GM12878 (cell line): ENCODE data around the gene FBLN1. TPM values are rescaled to one million over a fixed set of nuclear protein-coding genes. Genes with fewer than 3 reads are reported as not detected.

ENCODE experiments used
- ATAC-seq: fragments of 200-7000 bp; cut with Tn5 transposase; 3 replicates; pipeline ENCODE4 v1.9.1; 2020; ENCODE audit warnings: mild to moderate bottlenecking, moderate library complexity
- BruUV-seq: library from RNA; stranded (reverse); fragments of 400-500 nt; replicated peaks from 2 replicates; lab custom pipeline; 2021; lab: Mats Ljungman, UMichigan
- CTCF ChIA-PET: fragments of 300-600 bp; sonication (Branson Sonifier 250); formaldehyde crosslinking; extraction: SDS; loops from one replicate; lab custom pipeline; 2021; ENCODE audit warnings: inconsistent platforms; lab: Yijun Ruan, JAX
- POLR2A ChIA-PET: fragments of 350-600 bp; formaldehyde crosslinking; extraction: SDS; loops from one replicate; lab custom pipeline; 2021; ENCODE audit warnings: inconsistent platforms; lab: Charles Lee
- RAD21 ChIA-PET: fragments of 300-600 bp; sonication (Branson Sonifier 250); formaldehyde crosslinking; loops from one replicate; lab custom pipeline; 2023; ENCODE audit warnings: antibody characterized with exemption; ENCODE audit not compliant: unreplicated experiment; lab: Charles Lee
- SMC1A ChIA-PET: fragments of 300-600 bp; sonication (Branson Sonifier 250); formaldehyde crosslinking; loops from one replicate; lab custom pipeline; 2023; ENCODE audit not compliant: unreplicated experiment, uncharacterized antibody; lab: Charles Lee
- DNase-seq: peaks from one replicate; pipeline ENCODE4 v3.0.0-alpha.2; 2011; ENCODE audit warnings: low read depth, low spot score
- FAIRE-seq: peaks from 3 replicates; lab custom pipeline; 2011; peaks lifted over from hg19 to GRCh38; lab: Jason Lieb, UNC
- H2AFZ ChIP-seq: 2 replicates; pipeline ENCODE4 v1.6.0; 2011; ENCODE audit warnings: low read depth, low read length, control low read depth; ENCODE audit not compliant: control insufficient read depth
- H3K27ac ChIP-seq: 2 replicates; pipeline ENCODE4 v1.5.1; 2011; ENCODE audit warnings: control low read depth; ENCODE audit not compliant: control insufficient read depth, insufficient read depth
- H3K27me3 ChIP-seq, 2 experiments: replicated peaks in 1 of 2; 2 replicates each; pipeline versions ENCODE4 v1.6.0 to v1.6.1; 2011; ENCODE audit warnings: low read length in 1 of 2; ENCODE audit not compliant: control insufficient read depth in 2 of 2, insufficient read depth in 2 of 2
- H3K36me3 ChIP-seq, 2 experiments: 2 replicates each; pipeline ENCODE4 v1.5.1; 2011; ENCODE audit warnings: low read length in 1 of 2; ENCODE audit not compliant: control insufficient read depth in 2 of 2, insufficient read depth in 2 of 2
- H3K4me1 ChIP-seq: 2 replicates; pipeline ENCODE4 v1.6.1; 2011; ENCODE audit warnings: mild to moderate bottlenecking, low read length, moderate library complexity, mixed read lengths; ENCODE audit not compliant: control insufficient read depth, insufficient read depth
- H3K4me2 ChIP-seq: 2 replicates; pipeline ENCODE4 v1.6.0; 2011; ENCODE audit warnings: control low read depth; ENCODE audit not compliant: control insufficient read depth, insufficient read depth
- H3K4me3 ChIP-seq: fragments of 200-600 bp; sonication (generic); 2 replicates; pipeline ENCODE4 v1.5.1; 2016
- H3K79me2 ChIP-seq: 2 replicates; pipeline ENCODE4 v1.6.0; 2011; ENCODE audit warnings: low read length; ENCODE audit not compliant: control insufficient read depth, insufficient read depth
- H3K9ac ChIP-seq: 2 replicates; pipeline ENCODE4 v1.8.0; 2011; ENCODE audit warnings: low read length, control low read depth, mixed read lengths; ENCODE audit not compliant: control insufficient read depth, insufficient read depth
- H3K9me3 ChIP-seq: replicated peaks from 3 replicates; pipeline ENCODE4 v1.5.1; 2011; ENCODE audit warnings: mild to moderate bottlenecking, low read length; ENCODE audit not compliant: control insufficient read depth, insufficient read depth
- H4K20me1 ChIP-seq: 2 replicates; pipeline ENCODE4 v1.6.0; 2011; ENCODE audit not compliant: control insufficient read depth, insufficient read depth
- BMI1 ChIP-seq: fragments of 450-650 bp; IDR thresholded peaks from 2 replicates; pipeline ENCODE4 v1.6.1; 2016; ENCODE audit warnings: mild to moderate bottlenecking, moderate library complexity, borderline replicate concordance
- CBX5 ChIP-seq: sonication (generic); IDR thresholded peaks from 2 replicates; pipeline ENCODE4 v1.6.1; 2016; ENCODE audit warnings: low read depth, moderate library complexity, mild to moderate bottlenecking, inconsistent platforms
- CHD4 ChIP-seq: fragments of 200-600 bp; sonication (generic); IDR thresholded peaks from 2 replicates; pipeline ENCODE4 v1.6.1; 2016; ENCODE audit warnings: mild to moderate bottlenecking
- NBN ChIP-seq: fragments of 450-650 bp; IDR thresholded peaks from 2 replicates; pipeline ENCODE4 v1.6.1; 2016
- NR2C1 ChIP-seq: fragments of 450-650 bp; IDR thresholded peaks from 2 replicates; pipeline ENCODE4 v1.6.1; 2017; ENCODE audit warnings: antibody characterized with exemption, mild to moderate bottlenecking, moderate library complexity
- NR2C2 ChIP-seq: IDR thresholded peaks from 2 replicates; pipeline ENCODE4 v1.6.1; 2011; ENCODE audit warnings: borderline replicate concordance, low read depth; ENCODE audit not compliant: control insufficient read depth, insufficient read length
- PAX8 ChIP-seq: fragments of 450-650 bp; IDR thresholded peaks from 2 replicates; pipeline ENCODE4 v1.6.1; 2017; ENCODE audit warnings: mild to moderate bottlenecking, moderate library complexity
- RFX5 ChIP-seq: IDR thresholded peaks from 2 replicates; pipeline ENCODE4 v1.6.1; 2011; ENCODE audit warnings: low read depth, low read length, improper control_type of control experiment
- SIX5 ChIP-seq: IDR thresholded peaks from 2 replicates; pipeline ENCODE4 v1.6.1; 2011; ENCODE audit warnings: mild to moderate bottlenecking, low read depth, low read length, moderate library complexity; ENCODE audit not compliant: severe bottlenecking
- SMARCA5 ChIP-seq: fragments of 450-650 bp; IDR thresholded peaks from 2 replicates; pipeline ENCODE4 v1.6.1; 2017; ENCODE audit warnings: mild to moderate bottlenecking
- STAT1 ChIP-seq: fragments of 450-650 bp; conservative IDR thresholded peaks from 2 replicates; pipeline ENCODE4 v1.6.1; 2014; ENCODE audit warnings: antibody characterized with exemption, mild to moderate bottlenecking
- TBL1XR1 ChIP-seq: IDR thresholded peaks from 2 replicates; pipeline ENCODE4 v1.6.1; 2012; ENCODE audit warnings: low read depth, low read length, improper control_type of control experiment
- ZBED1 ChIP-seq: IDR thresholded peaks from 2 replicates; pipeline ENCODE4 v1.6.1; 2016; ENCODE audit warnings: borderline replicate concordance
- ZBTB33 ChIP-seq: fragments of 450-650 bp; IDR thresholded peaks from 2 replicates; pipeline ENCODE4 v1.6.1; 2017; ENCODE audit warnings: mild to moderate bottlenecking
- ZNF207 ChIP-seq: fragments of 450-650 bp; IDR thresholded peaks from 2 replicates; pipeline ENCODE4 v1.6.1; 2014; ENCODE audit warnings: antibody characterized with exemption, mild to moderate bottlenecking, borderline replicate concordance
- ZNF217 ChIP-seq: fragments of 450-650 bp; IDR thresholded peaks from 2 replicates; pipeline ENCODE4 v1.6.1; 2017; ENCODE audit warnings: antibody characterized with exemption, mild to moderate bottlenecking
- ZNF622 ChIP-seq: fragments of 450-650 bp; IDR thresholded peaks from 2 replicates; pipeline ENCODE4 v1.6.1; 2017; ENCODE audit warnings: mild to moderate bottlenecking, inconsistent platforms
- WGBS: methylation state at CpG from one replicate; pipeline ENCODE4 v1.1.6; 2016; ENCODE audit warnings: low lambda C conversion rate; ENCODE audit not compliant: insufficient replicate concordance, insufficient coverage; ENCODE audit errors: missing lambda C conversion rate; 5-methylcytosine and 5-hydroxymethylcytosine counted together
- in situ Hi-C: fragments of 300-500 bp; cut with MboI; formaldehyde crosslinking; loops from 9 replicates; pipeline ENCODE4 v1.14.3; 2018; ENCODE audit warnings: mixed read lengths
- intact Hi-C: fragments of 100-400 bp; cut with micrococcal nuclease; formaldehyde crosslinking; loops from one replicate; pipeline ENCODE4 v1.14.2; 2022; ENCODE audit not compliant: unreplicated experiment
- polyA plus RNA-seq, 11 experiments: library from polyadenylated mRNA; depleted of rRNA in 4 of 11; unstranded in 6 of 11; stranded (reverse) in 5 of 11; fragments of >200 nt; fragmentation: Nextera tagmentation in 4 of 11; fragmentation: Illumina TruSeq in 1 of 11; extraction: Ambion mirVana in 4 of 11; extraction: Trizol in 1 of 11; gene quantifications; 1 replicate in 1 of 11; 2 replicates in 10 of 11; pipeline versions ENCODE4 v1.2.1 to v1.2.3, GENCODE V29; 2011 to 2016; ENCODE audit warnings: inconsistent platforms in 2 of 11, missing spikeins in 2 of 11, low read depth in 1 of 11
- total RNA-seq, 4 experiments: library from RNA; depleted of rRNA in 3 of 4; stranded (reverse); fragments of >200 nt in 3 of 4; fragmentation: Illumina TruSeq in 1 of 4; extraction: Trizol in 1 of 4; gene quantifications; 2 replicates each; pipeline versions ENCODE4 v1.2.1 to v1.2.3, GENCODE V29; 2013 to 2021

FBLN1 gene
- total and polyA plus RNA-seq, 10 of the 15 experiments (the other 5 are each of a cell fraction or from before 2014, with no cell fraction given), result 0.20 to 0.51 TPM; not detected in 8

- no peak for TF ChIP-seq SIX5
These were observed 47.1 kb upstream of the FBLN1 start (continued) for GRCh38 chr22:45455621-45456020.

GRCh38 chr22:45456811-45457210 is 45.9 kb upstream of the FBLN1 start:
- H3K27me3 ChIP-seq, result no peaks in the 10 kb centered on the region; a peak in 2 of 4 replicates
- no peak for ATAC-seq
- H3K4me2 ChIP-seq, result no peak overlapping the region
- H3K9ac ChIP-seq, result no peak overlapping the region
- H3K4me1 ChIP-seq, result no peaks in the 10 kb centered on the region
- no peaks in the 10 kb centered on the region for H3K9me3 ChIP-seq
- no peak for FAIRE-seq
- no peak overlapping the region for H3K27ac ChIP-seq
- intact Hi-C loops (no loop called here), in situ Hi-C loops (no loop called here)
- no peak overlapping the region for H3K4me3 ChIP-seq
- RAD21 ChIA-PET, result no interaction called here
- SMC1A ChIA-PET, result no interaction called here
- POLR2A ChIA-PET, result no interaction called here
- WGBS, result 22% methylated on average over 8 of the region's 8 CpGs
- DNase-seq, result no peak
- no peak for TF ChIP-seq ZBED1
- no peak for TF ChIP-seq RFX5
- TF ChIP-seq BMI1, result no peak
- TF ChIP-seq PAX8, result no peak
- no peak for TF ChIP-seq CBX5
- no peak for TF ChIP-seq NR2C1
- TF ChIP-seq SMARCA5, result no peak
- TF ChIP-seq NBN, result no peak
- TF ChIP-seq ZBTB33, result no peak
- no peak for TF ChIP-seq ZNF207
- no peak for TF ChIP-seq ZNF217
- no peak for TF ChIP-seq ZNF622
- no peak for TF ChIP-seq CHD4
- TF ChIP-seq NR2C2, result no peak
- TF ChIP-seq TBL1XR1, result no peak
- TF ChIP-seq STAT1, result no peak
- no peaks in the 10 kb centered on the region for H3K79me2 ChIP-seq
- H3K36me3 ChIP-seq, result no peaks in the 10 kb centered on the region
- H2AFZ ChIP-seq, result no peak overlapping the region
- no TSS peak for BruUV-seq
- CTCF ChIA-PET, result no interaction called here
- no peaks in the 10 kb centered on the region for H4K20me1 ChIP-seq
